Common myeloid progenitor, CD34-positive (primary cell): Measurements from ENCODE around the gene MLEC.

Experiments
- CTCF ChIA-PET: fragments of 350-600 bp; sonication (Branson Sonifier 250); formaldehyde crosslinking; loops from one replicate; lab custom pipeline; 2021; ENCODE audit warnings: antibody characterized with exemption; lab: Charles Lee
- POLR2A ChIA-PET: fragments of 350-600 bp; sonication (Branson Sonifier 250); formaldehyde crosslinking; loops from one replicate; lab custom pipeline; 2021; ENCODE audit warnings: antibody characterized with exemption; lab: Charles Lee
- DNase-seq, 3 donors: peaks; one replicate each; pipeline versions ENCODE4 v3.0.0 to v3.0.0-alpha.2; 2013
- H3K27ac ChIP-seq, 2 experiments: 1 replicate in 1 of 2; 2 replicates in 1 of 2; pipeline ENCODE4 v1.7.0; 2013; ENCODE audit warnings: inconsistent platforms in 2 of 2, low read length in 2 of 2, mild to moderate bottlenecking in 2 of 2, low read depth in 1 of 2, moderate library complexity in 1 of 2; ENCODE audit not compliant: severe bottlenecking in 2 of 2, insufficient read depth in 1 of 2, poor library complexity in 1 of 2
- H3K27me3 ChIP-seq, 5 experiments: replicated peaks in 2 of 5; 1 replicate in 3 of 5; 2 replicates in 2 of 5; pipeline versions ENCODE4 v1.6.1 to v1.7.0; 2013; ENCODE audit warnings: low read length in 4 of 5, mild to moderate bottlenecking in 2 of 5, moderate library complexity in 2 of 5, inconsistent platforms in 1 of 5; ENCODE audit not compliant: insufficient read depth in 5 of 5, control insufficient read depth in 4 of 5
- H3K36me3 ChIP-seq, 4 experiments: 1 replicate in 2 of 4; 2 replicates in 2 of 4; pipeline versions ENCODE4 v1.6.1 to v1.7.0; 2013; ENCODE audit warnings: low read length in 3 of 4, control low read depth in 1 of 4, mild to moderate bottlenecking in 1 of 4; ENCODE audit not compliant: control insufficient read depth in 4 of 4, insufficient read depth in 4 of 4
- H3K4me1 ChIP-seq, 4 experiments: 1 replicate in 3 of 4; 2 replicates in 1 of 4; pipeline versions ENCODE4 v1.6.1 to v1.7.1; 2013; ENCODE audit warnings: low read length in 3 of 4, mild to moderate bottlenecking in 3 of 4, control low read depth in 1 of 4, inconsistent platforms in 1 of 4, moderate library complexity in 1 of 4; ENCODE audit not compliant: control insufficient read depth in 4 of 4, insufficient read depth in 4 of 4; ENCODE audit errors: control extremely low read depth in 1 of 4
- H3K4me3 ChIP-seq, 7 experiments: 1 replicate in 4 of 7; 2 replicates in 3 of 7; pipeline versions ENCODE4 v1.5.1 to v1.7.0; 2013; ENCODE audit warnings: mild to moderate bottlenecking in 7 of 7, low read length in 6 of 7, moderate library complexity in 6 of 7, inconsistent platforms in 2 of 7, low read depth in 2 of 7, control low read depth in 1 of 7; ENCODE audit not compliant: insufficient read depth in 4 of 7, control insufficient read depth in 1 of 7; ENCODE audit errors: extremely low read depth in 1 of 7
- H3K9me3 ChIP-seq, 5 experiments: 1 replicate in 4 of 5; 2 replicates in 1 of 5; pipeline versions ENCODE4 v1.6.1 to v1.7.1; 2013; ENCODE audit warnings: low read length in 4 of 5, mild to moderate bottlenecking in 2 of 5, inconsistent platforms in 1 of 5, low read depth in 1 of 5, moderate library complexity in 1 of 5; ENCODE audit not compliant: control insufficient read depth in 4 of 5, insufficient read depth in 2 of 5; ENCODE audit errors: control extremely low read depth in 1 of 5
- WGBS: methylation state at CpG from one replicate; pipeline ENCODE4 v1.1.5; 2013; ENCODE audit not compliant: insufficient coverage; 5-methylcytosine and 5-hydroxymethylcytosine counted together

Gene MLEC

GRCh38 chr12:120748242-120748641 is 61.3 kb downstream of the MLEC start:
- Histone ChIP-seq H3K9me3 (no peaks in the 10 kb centered on the region), H3K27ac (no peak overlapping the region), H3K4me3 (no peak overlapping the region), H3K36me3 (no peaks in the 10 kb centered on the region), H3K4me1 (peaks cover 0 to 2% (median 0%) of the 10 kb centered on the region in 4 experiments), H3K27me3 (no peaks in the 10 kb centered on the region)
- POLR2A ChIA-PET: interaction anchor here (0.7 kb wide), 1 partner anchor 23 kb away, joined by 4 read pairs; no protein-coding TSS in a partner anchor
- DNase-seq: peak in 2 of 3 donors; percentile 13 to 36
- 97% methylated on average over 7 of the region's 7 CpGs for WGBS
- CTCF ChIA-PET: interaction anchor here (1.0 kb wide), 1 partner anchor 9 kb away, joined by 3 read pairs; no protein-coding TSS in a partner anchor

- Histone ChIP-seq H3K27me3 (no peaks in the 10 kb centered on the region), H3K27ac (no peak overlapping the region), H3K4me1 (peaks cover 0 to 2% (median 0%) of the 10 kb centered on the region in 4 experiments), H3K9me3 (no peaks in the 10 kb centered on the region), H3K4me3 (no peak overlapping the region), H3K36me3 (no peaks in the 10 kb centered on the region)
- ChIA-PET POLR2A (no interaction called here), CTCF (no interaction called here)
- DNase-seq: no peak
- whole genome bisulfite sequencing: 97% methylated on average over 4 of the region's 5 CpGs
These were observed 62.3 kb downstream of the MLEC start for GRCh38 chr12:120749256-120749655.

GRCh38 chr12:120750806-120751205 is 63.9 kb downstream of the MLEC start:
- DNase-seq: no peak
- Histone ChIP-seq H3K27ac (no peak overlapping the region), H3K4me1 (peaks cover 0 to 2% (median 0%) of the 10 kb centered on the region in 4 experiments), H3K9me3 (peaks cover 0 to 8% (median 0%) of the 10 kb centered on the region in 5 experiments), H3K36me3 (no peaks in the 10 kb centered on the region), H3K4me3 (no peak overlapping the region), H3K27me3 (no peaks in the 10 kb centered on the region)
- POLR2A ChIA-PET: no interaction called here
- 93% methylated on average over 5 of the region's 5 CpGs for WGBS
- CTCF ChIA-PET: interaction anchor here (0.6 to 1.6 kb wide), 3 partner anchors 9 to 246 kb away, joined by 3 to 5 read pairs (median 3); no protein-coding TSS in a partner anchor

- peak in 2 of 3 donors; percentile 37 to 46 for DNase-seq
- Histone ChIP-seq H3K36me3 (no peaks in the 10 kb centered on the region), H3K27me3 (no peaks in the 10 kb centered on the region), H3K27ac (no peak overlapping the region), H3K9me3 (peaks cover 0 to 8% (median 0%) of the 10 kb centered on the region in 5 experiments), H3K4me1 (peaks cover 0 to 2% (median 0%) of the 10 kb centered on the region in 4 experiments), H3K4me3 (no peak overlapping the region)
- ChIA-PET CTCF (interaction anchor here (0.8 to 1.6 kb wide), 2 partner anchors 9 to 12 kb away, joined by 3 to 5 read pairs; no protein-coding TSS in a partner anchor), POLR2A (no interaction called here)
- WGBS: 95% methylated on average over 8 of the region's 9 CpGs
These were observed 64.4 kb downstream of the MLEC start for GRCh38 chr12:120751389-120751788.
